AG08396 (cell line): ENCODE data around the gene MAN1C1.
"Not testable (repeated sequence)": the region's sequence is repeated elsewhere in the genome, so short reads cannot be mapped to it uniquely, and the experiment has no call there.

Source experiments
- DNase-seq: peaks from one replicate; pipeline ENCODE4 v3.0.0; 2012; ENCODE audit warnings: low spot score, mixed read lengths

Gene MAN1C1

GRCh38 chr1:25698252-25698651 is 81.7 kb downstream of the MAN1C1 start:
- no peak for DNase-seq

DNA sequence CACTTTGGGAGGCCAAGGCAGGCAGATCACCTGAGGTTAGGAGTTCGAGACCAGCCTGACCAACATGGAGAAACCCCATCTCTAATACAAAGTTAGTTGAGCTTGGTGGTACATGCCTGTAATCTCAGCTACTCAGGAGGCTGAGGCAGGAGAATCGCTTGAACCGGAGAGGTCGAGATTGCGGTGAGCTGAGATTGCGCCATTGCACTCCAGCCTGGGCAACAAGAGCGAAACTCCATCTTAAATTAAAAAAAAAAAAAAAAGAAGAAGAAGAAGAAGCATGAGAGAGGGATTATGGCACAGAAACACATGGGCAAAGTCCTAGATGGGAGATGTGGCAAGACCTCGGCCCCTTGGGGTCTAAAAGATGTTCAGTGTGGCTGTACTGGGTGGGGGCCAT is 82.5 kb downstream of the MAN1C1 start:
- DNase-seq = not testable (repeated sequence)

GRCh38 chr1:25699500-25700143 is 83.0 kb downstream of the MAN1C1 start:
- DNase-seq = no peak

DNA sequence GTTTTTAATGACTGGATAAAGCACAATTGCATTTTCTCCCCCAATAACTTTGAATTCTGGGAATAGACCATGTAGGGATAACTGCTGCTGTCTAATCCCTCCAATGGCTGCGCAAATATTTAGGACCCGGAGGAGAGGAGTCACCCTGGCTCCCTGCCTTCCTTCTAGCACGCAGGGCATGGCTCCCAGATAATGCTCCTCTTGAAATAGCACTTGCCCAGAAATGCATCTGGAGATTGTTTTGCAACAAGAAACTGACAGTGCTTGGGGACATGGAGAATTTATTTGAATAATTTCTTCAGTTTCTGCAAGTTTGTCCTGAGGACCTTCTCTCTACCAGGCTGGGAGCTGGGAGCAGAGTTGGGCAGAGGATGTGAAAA is 83.5 kb downstream of the MAN1C1 start:
- peak; percentile 64 for DNase-seq

- no peak for DNase-seq
Observed at GRCh38 chr1:25700626-25701025, 84.0 kb downstream of the MAN1C1 start.

GRCh38 chr1:25701030-25701785 is 84.6 kb downstream of the MAN1C1 start:
- no peak for DNase-seq

DNA sequence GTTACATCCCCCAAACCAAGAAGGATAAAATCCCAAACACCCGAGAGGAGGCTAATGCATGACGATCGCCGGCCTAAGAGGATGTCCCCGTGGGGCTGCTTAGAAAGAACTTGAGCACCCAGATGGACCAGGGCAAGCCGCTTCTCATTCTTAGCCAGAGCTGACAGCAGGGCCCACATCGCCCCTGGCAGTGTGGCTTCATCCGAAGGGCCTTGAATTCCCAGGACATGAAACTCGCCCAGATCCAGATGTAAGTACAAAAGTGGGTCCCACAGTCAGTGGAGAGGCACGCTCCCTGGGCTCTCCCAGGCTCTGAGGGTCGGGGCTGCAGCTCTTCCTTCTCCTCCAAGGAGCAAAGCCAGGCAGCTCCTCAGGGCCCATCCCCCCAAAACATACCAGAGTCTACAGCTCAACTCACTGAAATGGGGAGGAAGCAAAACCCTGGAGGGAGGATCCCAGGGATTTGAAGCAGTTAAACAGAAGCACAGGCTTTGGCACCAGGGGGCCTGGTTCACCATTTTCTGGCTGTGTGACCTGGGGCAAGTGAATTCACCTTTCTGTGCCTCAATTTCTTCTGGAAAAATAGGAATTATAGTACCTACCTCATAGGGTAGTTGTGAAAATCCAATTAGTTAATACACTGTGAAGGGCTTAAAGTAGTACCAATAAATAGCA is 85.6 kb downstream of the MAN1C1 start:
- peak; percentile 54 for DNase-seq

DNA sequence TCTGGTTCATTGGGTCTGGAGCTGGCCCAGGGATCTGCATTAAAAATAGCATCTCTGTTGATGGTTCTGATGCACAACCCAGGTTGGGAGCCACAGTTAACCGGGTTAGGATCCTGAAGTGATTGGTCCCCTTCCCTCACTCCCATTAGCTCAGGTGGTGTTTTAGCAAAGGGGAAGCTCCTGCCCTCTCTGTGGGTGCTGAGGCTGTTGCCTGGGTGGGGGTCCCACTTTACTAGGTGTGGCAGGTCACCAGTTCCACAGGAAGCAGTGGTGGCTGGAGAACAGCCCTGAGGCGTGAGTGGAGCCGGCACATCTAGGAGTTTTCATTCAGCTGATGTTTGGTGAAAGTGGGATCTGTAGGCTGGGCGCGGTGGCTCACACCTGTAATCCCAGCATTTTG is 86.5 kb downstream of the MAN1C1 start:
- DNase-seq = no peak

GRCh38 chr1:25703671-25704266 is 87.2 kb downstream of the MAN1C1 start:
- no peak for DNase-seq

GRCh38 chr1:25704267-25704691 is 87.7 kb downstream of the MAN1C1 start:
- no peak for DNase-seq

DNA sequence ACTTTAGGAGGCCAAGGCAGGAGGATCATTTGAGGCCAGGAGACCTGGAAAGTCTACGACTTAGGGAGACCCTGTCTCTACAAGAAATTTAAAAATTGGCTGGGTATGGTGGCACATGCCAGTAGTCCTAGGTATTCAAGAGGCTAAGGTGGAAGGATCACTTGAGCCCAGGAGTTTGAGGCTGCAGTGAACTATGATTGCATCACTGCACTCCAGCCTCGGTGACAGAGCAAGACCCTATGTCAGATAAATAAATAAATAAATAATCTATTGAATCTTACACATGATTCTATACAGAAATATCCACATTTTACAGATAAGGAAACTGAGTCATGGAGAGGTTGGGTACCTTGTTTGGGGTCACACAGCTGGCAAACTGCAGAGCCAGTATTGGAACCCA is 89.1 kb downstream of the MAN1C1 start:
- no peak for DNase-seq

DNA sequence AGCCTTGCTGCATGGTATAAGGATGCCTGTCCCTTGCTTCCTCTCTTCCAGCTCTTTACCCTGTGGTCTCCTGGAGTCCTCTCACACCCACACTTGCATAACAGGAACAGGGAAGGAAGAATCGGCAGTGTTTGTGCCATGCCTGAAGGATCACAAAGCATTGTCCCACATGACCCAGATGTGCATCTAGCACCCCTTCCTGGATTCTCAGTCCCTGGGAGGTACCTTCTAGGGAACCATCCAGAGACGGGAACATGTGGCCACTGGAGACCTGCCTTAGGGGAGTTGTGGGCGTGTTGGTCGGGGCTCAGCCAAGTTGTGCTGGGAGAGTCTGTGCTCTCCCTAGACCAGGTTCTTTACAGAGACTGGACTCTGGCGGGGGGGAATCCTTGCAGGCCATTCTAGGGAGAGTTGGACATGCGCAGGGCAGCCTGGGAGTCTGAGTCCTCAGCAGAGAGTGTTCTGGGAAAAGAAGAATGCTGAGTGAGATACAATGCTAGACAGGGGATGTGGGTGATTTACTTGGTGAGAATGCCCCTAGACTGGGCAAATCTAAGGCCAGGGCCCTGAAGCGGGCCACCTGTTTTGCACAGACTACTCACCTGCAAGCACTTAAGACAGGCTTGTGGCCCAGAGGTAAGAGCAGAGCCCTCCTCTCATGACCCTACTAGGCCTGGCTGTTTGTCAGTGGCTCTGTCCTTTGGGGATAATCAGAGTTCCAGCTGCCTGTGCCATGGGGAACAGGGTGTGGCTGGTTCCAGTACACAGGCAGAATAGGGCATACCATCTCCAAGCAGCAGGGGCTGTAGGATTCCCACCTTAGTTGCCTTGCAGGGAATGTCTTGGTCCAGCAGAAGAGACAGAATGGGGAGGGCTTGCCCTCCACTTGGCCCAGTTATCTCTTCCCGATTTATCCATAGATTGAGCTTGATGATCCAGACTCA is 89.8 kb downstream of the MAN1C1 start:
- no peak for DNase-seq

GRCh38 chr1:25707280-25708016 is 90.9 kb downstream of the MAN1C1 start:
- DNase-seq = no peak

DNA sequence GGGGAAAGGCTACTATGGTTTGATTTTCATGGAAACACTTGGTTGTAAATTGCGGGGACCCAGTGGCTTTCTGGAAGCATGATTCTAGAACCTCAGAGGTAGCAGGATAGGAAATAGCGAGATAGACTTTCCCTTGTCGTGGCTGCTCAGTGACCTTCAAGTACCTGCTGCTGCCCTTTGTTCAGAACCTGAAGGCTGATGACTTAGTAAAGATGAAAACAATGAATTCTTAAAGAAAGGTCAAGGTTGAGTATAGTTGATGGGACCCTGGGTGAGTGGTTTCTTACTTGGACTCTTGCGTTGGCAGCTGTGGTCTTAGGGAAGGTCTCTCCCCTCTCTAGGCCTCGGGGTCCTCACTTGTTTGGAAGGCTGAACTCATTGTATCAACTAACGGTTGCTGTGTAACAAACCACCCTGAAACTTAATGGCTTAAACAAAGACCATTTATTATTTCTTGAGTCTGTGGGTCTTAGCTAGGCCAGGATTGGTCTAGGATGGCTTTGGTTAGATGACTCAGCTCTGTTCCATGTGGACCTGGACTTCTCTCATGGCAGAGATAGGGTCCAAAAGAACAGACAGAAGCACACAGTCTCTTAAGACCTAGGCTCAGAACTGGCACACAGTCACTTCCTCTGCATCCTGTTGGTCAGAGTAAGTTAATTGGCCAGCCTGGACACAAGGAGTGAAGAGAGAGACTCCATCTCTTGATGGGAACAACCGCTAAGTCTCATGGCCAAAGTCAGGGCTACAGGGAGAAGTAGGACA is 94.2 kb downstream of the MAN1C1 start:
- DNase-seq = no peak

DNA sequence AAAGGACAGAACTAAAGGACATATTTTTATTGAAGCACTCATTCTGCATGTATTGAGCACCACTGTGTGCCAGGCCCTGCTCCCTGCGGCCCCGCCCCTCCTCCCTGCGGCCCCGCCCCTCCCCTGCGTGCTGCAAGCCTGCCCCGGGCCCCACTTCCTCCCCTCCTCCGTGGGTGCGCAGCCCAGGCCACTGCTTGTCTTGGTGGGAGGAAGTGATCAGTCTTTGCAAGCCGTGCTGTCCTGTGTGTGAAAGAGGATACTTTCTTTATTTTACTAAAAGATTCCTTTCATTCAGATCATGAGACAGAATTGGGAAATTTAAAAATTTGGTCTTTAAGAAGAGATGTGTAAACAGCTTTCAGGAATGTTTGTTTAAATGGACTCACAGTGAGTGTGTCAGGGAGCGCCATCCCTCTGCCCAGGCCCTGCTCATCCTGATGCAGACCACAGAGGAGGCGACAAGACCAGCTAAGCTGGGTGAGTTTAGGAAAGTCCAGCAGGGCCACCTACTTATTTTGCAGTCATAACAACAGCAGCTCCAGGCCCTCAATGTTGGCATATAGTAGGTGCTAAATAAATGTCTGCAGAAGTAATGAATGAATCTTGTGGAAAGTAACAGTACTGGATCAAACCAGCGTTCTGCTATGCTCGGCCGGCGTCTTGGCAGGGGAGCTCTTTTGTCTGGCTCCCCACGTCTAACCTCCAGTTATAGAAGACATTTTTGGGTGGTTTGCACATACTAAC is 95.1 kb downstream of the MAN1C1 start:
- DNase-seq = peak; percentile 61

- no peak for DNase-seq
Observed at GRCh38 chr1:25712299-25712970, 95.8 kb downstream of the MAN1C1 start.

DNA sequence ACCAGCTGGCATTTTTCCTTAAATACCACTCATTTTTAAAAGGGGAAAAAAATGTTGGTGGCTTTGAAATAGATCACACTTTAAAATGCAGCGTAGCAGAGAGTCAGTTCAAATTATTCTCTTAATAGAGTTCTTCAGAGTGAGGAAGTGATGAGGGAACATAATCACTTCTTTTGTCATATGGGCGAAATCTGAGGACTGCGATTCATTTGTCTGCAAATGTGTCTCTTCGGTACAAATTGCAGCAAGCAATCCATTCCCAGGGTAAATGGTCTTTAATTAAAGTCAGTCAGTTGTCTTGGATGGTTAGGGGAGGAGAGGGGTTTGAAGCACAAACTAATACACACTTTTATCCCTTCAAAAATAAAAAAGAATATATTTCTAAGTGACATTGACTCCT is 97.4 kb downstream of the MAN1C1 start:
- DNase-seq = no peak

DNA sequence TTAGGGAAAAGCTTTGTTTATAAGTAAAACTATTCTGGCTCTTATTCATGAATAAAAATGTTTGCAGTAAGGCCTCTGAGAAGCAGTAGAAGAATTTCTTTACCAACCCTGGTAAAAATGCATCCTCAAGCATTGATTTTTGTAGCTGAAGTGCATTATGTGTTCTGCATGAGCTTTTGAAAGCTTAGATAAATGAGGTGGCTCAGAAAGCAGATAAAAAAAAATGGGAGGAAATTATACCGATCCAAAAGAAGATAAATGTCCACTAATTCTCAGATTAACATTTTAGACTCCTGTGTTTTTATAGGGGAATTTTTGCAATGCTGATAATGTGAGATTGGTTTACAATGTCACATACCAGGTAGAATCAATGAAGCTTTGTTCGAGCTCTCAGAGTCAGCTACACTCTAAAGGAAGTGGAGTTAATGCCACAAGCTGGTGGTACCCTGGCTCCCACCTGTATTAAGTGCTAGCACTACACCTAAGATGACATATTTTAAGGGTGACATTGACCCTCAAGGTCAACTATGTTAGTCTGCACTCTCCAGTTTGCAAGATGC is 97.9 kb downstream of the MAN1C1 start:
- no peak for DNase-seq

- no peak for DNase-seq
Observed at GRCh38 chr1:25715888-25716287, 99.3 kb downstream of the MAN1C1 start.
